Umbilical cord (tissue), 2 donors: ENCODE data around the gene CYP2D6. TPM values are rescaled to one million over a fixed set of nuclear protein-coding genes. Genes with fewer than 3 reads are reported as not detected.

ENCODE experiments used
- DNase-seq: peaks from one replicate; pipeline ENCODE4 v3.0.0-alpha.2; 2015; ENCODE audit warnings: low spot score
- total RNA-seq: library from RNA; depleted of rRNA; stranded (reverse); fragments of >200 nt; gene quantifications from one replicate; pipeline ENCODE4 v1.2.3, GENCODE V29; 2014; ENCODE audit warnings: low replicate concordance; ENCODE audit not compliant: insufficient read depth

CYP2D6 gene
- total RNA-seq, 1 donor from 2014 or later, result 1.2 TPM

- no peak for DNase-seq
These were observed 45.7 kb downstream of the CYP2D6 start for GRCh38 chr22:42084874-42085273.

GRCh38 chr22:42083119-42083518, 47.5 kb downstream of the CYP2D6 start:
- DNase-seq, result no peak

- peak; percentile 64 for DNase-seq
These were observed 50.3 kb downstream of the CYP2D6 start for GRCh38 chr22:42080287-42080686.

GRCh38 chr22:42079319-42080251, 51.0 kb downstream of the CYP2D6 start, which contains the start of gene SMDT1:
SMDT1 (plus strand) TSS chr22:42079700; CDS start chr22:42079769, 69 bp downstream.
- DNase-seq, result peak; percentile 99

DNA sequence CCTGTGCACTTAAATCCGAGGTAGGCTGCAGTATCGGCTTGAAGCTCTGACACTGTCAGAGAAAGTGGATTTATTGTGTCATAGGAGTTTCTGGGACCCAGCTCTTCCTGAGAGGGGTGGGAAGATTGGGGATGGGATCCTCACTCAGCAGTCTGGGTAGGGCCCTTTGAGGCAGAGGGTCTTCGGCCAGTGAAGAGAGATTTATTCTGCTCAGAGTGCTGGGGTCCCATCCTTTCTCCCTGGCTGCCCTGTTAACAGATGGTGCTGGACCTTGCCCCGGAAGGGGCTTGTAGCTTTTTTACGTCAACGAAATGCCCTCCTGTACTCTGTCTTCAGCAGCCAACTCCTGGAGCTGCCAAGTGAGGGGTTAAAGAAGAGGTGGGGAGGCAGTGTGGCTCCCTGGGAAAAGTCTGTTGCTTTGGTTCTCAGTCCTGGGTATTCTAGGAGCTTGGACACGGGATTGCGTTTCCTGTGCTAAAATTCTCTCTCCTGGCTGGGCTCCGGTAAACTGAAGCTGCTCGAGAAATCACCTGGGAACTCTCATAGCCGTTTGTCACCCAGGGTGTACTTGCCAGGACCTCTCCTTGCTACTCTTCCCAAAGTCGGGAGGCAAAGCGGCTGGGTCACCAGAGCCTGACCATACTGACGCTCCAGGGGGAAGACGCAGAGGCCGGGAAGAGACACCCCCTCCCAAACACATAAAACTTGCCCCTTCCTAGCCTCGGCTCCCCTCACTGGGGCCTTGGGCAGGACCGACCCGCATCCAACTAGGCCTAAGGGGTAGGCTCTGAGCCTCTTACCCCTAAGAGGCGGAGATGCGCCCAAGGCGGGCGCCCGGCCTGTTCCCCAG, 51.9 kb downstream of the CYP2D6 start:
- DNase-seq, result peak; percentile 54

DNA sequence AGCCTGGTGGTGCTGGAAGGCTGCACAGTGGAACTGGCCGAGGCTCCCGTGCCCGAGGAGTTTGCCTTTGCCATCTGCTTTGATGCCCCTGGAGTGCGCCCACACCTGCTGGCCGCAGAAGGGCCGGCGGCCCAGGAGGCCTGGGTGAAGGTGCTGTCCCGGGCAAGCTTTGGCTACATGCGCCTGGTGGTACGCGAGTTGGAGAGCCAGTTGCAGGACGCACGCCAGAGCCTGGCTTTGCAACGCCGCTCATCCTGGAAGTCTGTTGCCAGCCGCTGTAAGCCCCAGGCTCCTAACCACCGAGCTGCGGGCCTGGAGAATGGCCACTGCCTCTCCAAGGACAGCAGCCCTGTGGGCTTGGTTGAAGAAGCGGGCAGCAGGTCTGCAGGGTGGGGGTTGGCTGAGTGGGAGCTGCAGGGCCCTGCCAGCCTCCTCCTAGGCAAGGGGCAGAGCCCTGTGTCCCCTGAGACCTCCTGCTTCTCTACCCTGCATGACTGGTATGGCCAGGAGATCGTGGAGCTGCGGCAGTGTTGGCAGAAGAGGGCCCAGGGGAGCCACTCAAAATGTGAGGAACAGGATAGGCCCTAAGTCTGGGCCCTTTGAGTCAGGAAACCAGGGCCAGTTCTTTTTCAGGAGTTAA, 53.0 kb downstream of the CYP2D6 start:
- no peak for DNase-seq

- no peak for DNase-seq
These were observed 53.7 kb downstream of the CYP2D6 start for GRCh38 chr22:42076764-42077485.

Other genes starting within 250 kb of the CYP2D6 start
- not detected for gene SHISA8, start 215.7 kb downstream of the CYP2D6 start, total RNA-seq
- gene TNFRSF13C, start 204.0 kb downstream of the CYP2D6 start, total RNA-seq, result 0.48 TPM
- gene CENPM, start 183.7 kb downstream of the CYP2D6 start, total RNA-seq, result not detected
- gene SEPTIN3, start 161.4 kb downstream of the CYP2D6 start, total RNA-seq, result 0.48 TPM
- 6.0 TPM for gene WBP2NL, start 132.0 kb downstream of the CYP2D6 start, total RNA-seq
- gene NAGA, start 60.0 kb downstream of the CYP2D6 start, total RNA-seq, result 34.9 TPM
- gene PHETA2, start 56.6 kb downstream of the CYP2D6 start, total RNA-seq, result 15.4 TPM
- gene SMDT1, start 51.1 kb downstream of the CYP2D6 start, total RNA-seq, result 0.96 TPM
- gene NDUFA6, start 40.0 kb downstream of the CYP2D6 start, total RNA-seq, result 34.2 TPM
- 15.2 TPM for gene TCF20, start 139.8 kb upstream of the CYP2D6 start, total RNA-seq